Measurements from ENCODE around the gene ABCA9. TPM values are rescaled to one million over a fixed set of nuclear protein-coding genes. Genes with fewer than 3 reads are reported as not detected.

Gene ABCA9
- total and polyA plus RNA-seq, 9 of the 15 experiments (the other 6 are each of a cell fraction or from before 2014, with no cell fraction given): 0.04 TPM; not detected in 8

DNA sequence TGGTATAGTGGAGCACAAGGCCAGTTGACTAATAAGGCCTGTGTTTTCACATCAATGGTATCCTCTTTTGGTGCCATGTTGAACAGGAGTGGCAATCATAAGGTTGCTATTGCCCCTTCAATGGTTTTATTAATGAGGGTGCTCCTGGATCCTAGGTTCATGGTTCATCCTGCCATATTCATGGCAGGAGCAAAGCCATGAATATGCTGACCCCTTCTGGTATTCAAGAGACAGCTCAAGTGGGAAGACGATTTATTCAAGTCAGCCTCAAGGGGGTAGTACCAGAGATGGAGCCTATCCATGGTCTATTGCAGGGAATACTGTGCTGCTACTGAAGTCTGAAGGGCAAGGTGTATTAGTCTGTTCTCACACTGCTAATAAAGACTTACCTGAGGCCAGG is 2.6 kb downstream of the ABCA9 start (continued):
- TF ChIP-seq, protein P1, sequence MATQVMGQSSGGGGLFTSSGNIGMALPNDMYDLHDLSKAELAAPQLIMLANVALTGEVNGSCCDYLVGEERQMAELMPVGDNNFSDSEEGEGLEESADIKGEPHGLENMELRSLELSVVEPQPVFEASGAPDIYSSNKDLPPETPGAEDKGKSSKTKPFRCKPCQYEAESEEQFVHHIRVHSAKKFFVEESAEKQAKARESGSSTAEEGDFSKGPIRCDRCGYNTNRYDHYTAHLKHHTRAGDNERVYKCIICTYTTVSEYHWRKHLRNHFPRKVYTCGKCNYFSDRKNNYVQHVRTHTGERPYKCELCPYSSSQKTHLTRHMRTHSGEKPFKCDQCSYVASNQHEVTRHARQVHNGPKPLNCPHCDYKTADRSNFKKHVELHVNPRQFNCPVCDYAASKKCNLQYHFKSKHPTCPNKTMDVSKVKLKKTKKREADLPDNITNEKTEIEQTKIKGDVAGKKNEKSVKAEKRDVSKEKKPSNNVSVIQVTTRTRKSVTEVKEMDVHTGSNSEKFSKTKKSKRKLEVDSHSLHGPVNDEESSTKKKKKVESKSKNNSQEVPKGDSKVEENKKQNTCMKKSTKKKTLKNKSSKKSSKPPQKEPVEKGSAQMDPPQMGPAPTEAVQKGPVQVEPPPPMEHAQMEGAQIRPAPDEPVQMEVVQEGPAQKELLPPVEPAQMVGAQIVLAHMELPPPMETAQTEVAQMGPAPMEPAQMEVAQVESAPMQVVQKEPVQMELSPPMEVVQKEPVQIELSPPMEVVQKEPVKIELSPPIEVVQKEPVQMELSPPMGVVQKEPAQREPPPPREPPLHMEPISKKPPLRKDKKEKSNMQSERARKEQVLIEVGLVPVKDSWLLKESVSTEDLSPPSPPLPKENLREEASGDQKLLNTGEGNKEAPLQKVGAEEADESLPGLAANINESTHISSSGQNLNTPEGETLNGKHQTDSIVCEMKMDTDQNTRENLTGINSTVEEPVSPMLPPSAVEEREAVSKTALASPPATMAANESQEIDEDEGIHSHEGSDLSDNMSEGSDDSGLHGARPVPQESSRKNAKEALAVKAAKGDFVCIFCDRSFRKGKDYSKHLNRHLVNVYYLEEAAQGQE (IDR thresholded peaks at IDR 0.05; ENCODE audit: borderline replicate concordance): peak; percentile 82
- TF ChIP-seq, protein P1 (CRISPR knock-in tag; IDR thresholded peaks at IDR 0.05; ENCODE audit: low read depth): no peak
- TF ChIP-seq, protein P2, sequence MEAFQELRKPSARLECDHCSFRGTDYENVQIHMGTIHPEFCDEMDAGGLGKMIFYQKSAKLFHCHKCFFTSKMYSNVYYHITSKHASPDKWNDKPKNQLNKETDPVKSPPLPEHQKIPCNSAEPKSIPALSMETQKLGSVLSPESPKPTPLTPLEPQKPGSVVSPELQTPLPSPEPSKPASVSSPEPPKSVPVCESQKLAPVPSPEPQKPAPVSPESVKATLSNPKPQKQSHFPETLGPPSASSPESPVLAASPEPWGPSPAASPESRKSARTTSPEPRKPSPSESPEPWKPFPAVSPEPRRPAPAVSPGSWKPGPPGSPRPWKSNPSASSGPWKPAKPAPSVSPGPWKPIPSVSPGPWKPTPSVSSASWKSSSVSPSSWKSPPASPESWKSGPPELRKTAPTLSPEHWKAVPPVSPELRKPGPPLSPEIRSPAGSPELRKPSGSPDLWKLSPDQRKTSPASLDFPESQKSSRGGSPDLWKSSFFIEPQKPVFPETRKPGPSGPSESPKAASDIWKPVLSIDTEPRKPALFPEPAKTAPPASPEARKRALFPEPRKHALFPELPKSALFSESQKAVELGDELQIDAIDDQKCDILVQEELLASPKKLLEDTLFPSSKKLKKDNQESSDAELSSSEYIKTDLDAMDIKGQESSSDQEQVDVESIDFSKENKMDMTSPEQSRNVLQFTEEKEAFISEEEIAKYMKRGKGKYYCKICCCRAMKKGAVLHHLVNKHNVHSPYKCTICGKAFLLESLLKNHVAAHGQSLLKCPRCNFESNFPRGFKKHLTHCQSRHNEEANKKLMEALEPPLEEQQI (IDR thresholded peaks at IDR 0.05): peak; percentile 50; the same call in 1 of the 2 replicates
- no peak for TF ChIP-seq KAT7 (CRISPR knock-in tag; IDR thresholded peaks at IDR 0.05; ENCODE audit: borderline replicate concordance)
- TF ChIP-seq NELFE (IDR thresholded peaks at IDR 0.05; ENCODE audit: insufficient read depth, insufficient read length): no peak
- no peak for TF ChIP-seq ETS2 (tag; IDR thresholded peaks at IDR 0.05; ENCODE audit: borderline replicate concordance, poor library complexity, severe bottlenecking)
- TF ChIP-seq SMC3 (conservative IDR thresholded peaks at IDR 0.05; ENCODE audit: insufficient read depth, low read depth, low read length): peak; percentile 51
- TF ChIP-seq, protein P3, sequence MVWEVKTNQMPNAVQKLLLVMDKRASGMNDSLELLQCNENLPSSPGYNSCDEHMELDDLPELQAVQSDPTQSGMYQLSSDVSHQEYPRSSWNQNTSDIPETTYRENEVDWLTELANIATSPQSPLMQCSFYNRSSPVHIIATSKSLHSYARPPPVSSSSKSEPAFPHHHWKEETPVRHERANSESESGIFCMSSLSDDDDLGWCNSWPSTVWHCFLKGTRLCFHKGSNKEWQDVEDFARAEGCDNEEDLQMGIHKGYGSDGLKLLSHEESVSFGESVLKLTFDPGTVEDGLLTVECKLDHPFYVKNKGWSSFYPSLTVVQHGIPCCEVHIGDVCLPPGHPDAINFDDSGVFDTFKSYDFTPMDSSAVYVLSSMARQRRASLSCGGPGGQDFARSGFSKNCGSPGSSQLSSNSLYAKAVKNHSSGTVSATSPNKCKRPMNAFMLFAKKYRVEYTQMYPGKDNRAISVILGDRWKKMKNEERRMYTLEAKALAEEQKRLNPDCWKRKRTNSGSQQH (CRISPR knock-in tag; IDR thresholded peaks at IDR 0.05): no peak
- TF ChIP-seq ZNF232 (CRISPR knock-in tag; IDR thresholded peaks at IDR 0.05): no peak
- TF ChIP-seq CC2D1A (IDR thresholded peaks at IDR 0.05): peak; percentile 58; the same call in 1 of the 2 replicates
- TF ChIP-seq L3MBTL2 (IDR thresholded peaks at IDR 0.05): no peak
- no peak for TF ChIP-seq ZNF217 (CRISPR knock-in tag; IDR thresholded peaks at IDR 0.05)
